ENCODE data around the gene KRT15.

- no peak for TF ChIP-seq YY1 (IDR thresholded peaks at IDR 0.05)
- no peak for TF ChIP-seq CTCF (IDR thresholded peaks at IDR 0.05; ENCODE audit: low read depth, low read length, missing input control)
- no peak for TF ChIP-seq GABPA (IDR thresholded peaks at IDR 0.05 in 1 of 2, conservative IDR thresholded peaks at IDR 0.05 in 1 of 2)
- no peak for TF ChIP-seq SP1 (IDR thresholded peaks at IDR 0.05)
- TF ChIP-seq RAD21 (IDR thresholded peaks at IDR 0.05): no peak
- no peak for TF ChIP-seq REST (IDR thresholded peaks at IDR 0.05)
- no peak for TF ChIP-seq JUND (IDR thresholded peaks at IDR 0.05)
- TF ChIP-seq ATF3 (IDR thresholded peaks at IDR 0.05): no peak
- no peak for TF ChIP-seq TAF1 (conservative IDR thresholded peaks at IDR 0.05)
Measured at GRCh38 chr17:41500131-41500911, 18.4 kb downstream of the KRT15 start.
